Coronary artery (tissue), 2 donors: ENCODE results near the gene ZNF791.
"Not testable (repeated sequence)": the region's sequence is repeated elsewhere in the genome, so short reads cannot be mapped to it uniquely, and the experiment has no call there.

ENCODE experiments used
- DNase-seq: peaks from one replicate; pipeline ENCODE4 v3.0.0-alpha.2; 2017; ENCODE audit warnings: low spot score
- H3K27ac ChIP-seq, 2 donors: fragments of 200-600 bp; sonication (generic); one replicate each; pipeline ENCODE4 v1.5.1; 2016 to 2019
- H3K4me3 ChIP-seq: fragments of 200-600 bp; sonication (generic); 2 replicates; pipeline ENCODE4 v1.5.1; 2016; ENCODE audit warnings: mild to moderate bottlenecking, moderate library complexity
- CTCF ChIP-seq: fragments of 200-600 bp; sonication (generic); IDR thresholded peaks from one replicate; pipeline ENCODE4 v1.5.1; 2019; ENCODE audit warnings: antibody characterized with exemption

ZNF791 gene

GRCh38 chr19:12636631-12637030 lies 25.9 kb downstream of the ZNF791 start:
- DNase-seq = no peak
- TF ChIP-seq CTCF = no peak
- Histone ChIP-seq H3K4me3 (no peak overlapping the region), H3K27ac (no peak overlapping the region)

GRCh38 chr19:12638611-12639182 lies 28.0 kb downstream of the ZNF791 start:
- no peak for DNase-seq
- TF ChIP-seq CTCF = no peak
- no peak overlapping the region for H3K4me3 ChIP-seq
- H3K27ac ChIP-seq = no peak overlapping the region

GRCh38 chr19:12639901-12640613 lies 29.3 kb downstream of the ZNF791 start:
- peak; percentile 84 for DNase-seq
- peak; percentile 74 for TF ChIP-seq CTCF
- Histone ChIP-seq H3K27ac (no peak overlapping the region), H3K4me3 (peak overlapping the region; percentile 60)

GRCh38 chr19:12641456-12641855 lies 30.7 kb downstream of the ZNF791 start:
- Histone ChIP-seq H3K27ac (no peak overlapping the region), H3K4me3 (no peak overlapping the region)
- DNase-seq = no peak
- no peak for TF ChIP-seq CTCF

GRCh38 chr19:12642506-12642905 lies 31.8 kb downstream of the ZNF791 start:
- H3K27ac ChIP-seq = no peak overlapping the region
- no peak overlapping the region for H3K4me3 ChIP-seq
- TF ChIP-seq CTCF = no peak
- DNase-seq = no peak

- H3K27ac ChIP-seq, H3K4me3 ChIP-seq, DNase-seq: not testable (repeated sequence)
These were observed 33.0 kb downstream of the ZNF791 start for GRCh38 chr19:12643716-12644115.

- no peak for TF ChIP-seq CTCF
- Histone ChIP-seq H3K27ac (no peak overlapping the region), H3K4me3 (no peak overlapping the region)
- no peak for DNase-seq
These were observed 35.8 kb downstream of the ZNF791 start for GRCh38 chr19:12646551-12646950.
